NCI-H446 (cell line): ENCODE data around the gene C12orf75.
"Not testable (repeated sequence)": the region's sequence is repeated elsewhere in the genome, so short reads cannot be mapped to it uniquely, and the experiment has no call there.

Experiments
- DNase-seq, 2 experiments: peaks; one replicate each; lab custom pipeline; 2025; lab: John Stamatoyannopoulos, UW

Gene C12orf75

DNA sequence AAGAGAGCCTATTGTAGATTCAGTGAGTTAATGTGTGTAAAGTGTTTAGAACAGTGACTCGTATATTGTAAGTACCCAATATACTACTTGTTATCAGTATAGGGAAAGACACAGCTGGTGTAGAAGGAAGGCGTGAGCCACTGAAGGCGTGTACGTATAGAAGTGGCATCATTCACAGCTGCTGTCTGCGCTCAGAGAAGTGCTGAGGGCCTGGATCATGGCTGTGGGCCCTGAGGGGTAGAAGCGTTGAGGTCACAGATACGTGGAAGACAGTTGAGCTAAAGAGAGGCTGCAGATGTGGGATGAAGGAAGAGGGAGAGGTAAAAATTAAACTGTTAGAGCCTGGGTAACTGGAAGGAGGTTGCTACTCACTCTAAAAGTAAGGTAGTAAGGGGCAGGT lies 5.9 kb downstream of the C12orf75 start:
- no peak for DNase-seq

DNA sequence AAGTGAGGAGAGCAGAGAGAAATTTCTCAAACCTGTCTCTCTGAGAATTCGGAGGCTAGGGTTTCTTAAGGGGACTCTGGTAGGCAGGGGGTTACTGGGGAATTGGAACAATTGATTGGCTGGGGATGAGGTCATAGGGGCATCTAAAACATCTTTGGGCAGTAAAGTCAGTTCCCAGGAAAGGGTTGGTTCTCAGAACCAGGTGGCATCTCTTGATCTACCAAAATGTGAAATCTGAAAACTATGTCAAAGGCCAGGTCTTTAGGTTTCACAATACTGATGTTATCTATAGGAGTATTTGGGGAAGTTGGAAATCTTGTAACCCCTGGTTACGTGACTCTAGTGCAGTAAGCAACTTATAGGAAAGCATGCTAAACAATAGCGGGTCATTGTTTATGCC lies 6.9 kb downstream of the C12orf75 start:
- no peak for DNase-seq

- no peak for DNase-seq
Observed at GRCh38 chr12:105338966-105339365, 8.5 kb downstream of the C12orf75 start.

- DNase-seq = no peak
Observed at GRCh38 chr12:105341010-105341409, 10.5 kb downstream of the C12orf75 start.

GRCh38 chr12:105341620-105342019 lies 11.1 kb downstream of the C12orf75 start:
- DNase-seq = not testable (repeated sequence)

DNA sequence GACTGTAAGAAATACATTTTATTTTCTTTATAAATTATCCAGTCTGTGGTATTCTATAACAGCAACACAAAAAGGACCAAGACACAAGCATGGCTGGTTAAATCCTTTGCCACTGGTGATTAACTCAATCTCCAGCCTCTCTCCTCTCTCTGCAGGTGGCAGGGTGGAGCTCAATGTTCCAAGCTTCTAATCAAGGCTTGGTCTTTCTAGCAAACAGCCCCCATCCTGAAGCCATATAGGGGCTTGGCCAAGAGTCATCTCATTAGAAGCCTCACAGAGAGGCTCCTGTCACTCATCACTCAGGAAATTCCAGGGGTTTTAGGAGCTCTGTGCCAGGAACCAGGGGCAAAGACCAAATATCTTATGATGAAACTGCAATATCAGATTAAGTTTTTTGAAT lies 12.0 kb downstream of the C12orf75 start:
- DNase-seq = peak in 1 of 2 experiments; percentile 7

- DNase-seq = no peak
Observed at GRCh38 chr12:105343836-105344235, 13.3 kb downstream of the C12orf75 start.

DNA sequence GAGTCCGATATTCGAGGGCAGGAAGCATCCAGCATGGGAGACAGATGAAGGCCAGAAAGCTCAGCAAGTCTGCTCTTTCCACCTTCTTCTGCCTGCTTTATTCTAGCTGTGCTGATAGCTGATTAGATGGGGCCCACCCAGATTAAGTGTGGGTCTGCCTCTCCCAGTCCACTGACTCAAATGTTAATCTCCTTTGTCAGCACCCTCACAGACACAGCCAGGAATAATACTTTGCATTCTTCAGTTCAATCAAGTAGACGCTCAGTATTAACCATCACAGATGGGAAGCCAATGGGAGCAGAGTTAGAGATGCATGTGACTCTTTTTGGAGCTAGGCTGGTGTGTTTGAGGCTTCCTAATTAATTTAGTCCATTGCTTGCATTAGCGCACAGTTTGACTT lies 17.0 kb downstream of the C12orf75 start:
- no peak for DNase-seq

DNA sequence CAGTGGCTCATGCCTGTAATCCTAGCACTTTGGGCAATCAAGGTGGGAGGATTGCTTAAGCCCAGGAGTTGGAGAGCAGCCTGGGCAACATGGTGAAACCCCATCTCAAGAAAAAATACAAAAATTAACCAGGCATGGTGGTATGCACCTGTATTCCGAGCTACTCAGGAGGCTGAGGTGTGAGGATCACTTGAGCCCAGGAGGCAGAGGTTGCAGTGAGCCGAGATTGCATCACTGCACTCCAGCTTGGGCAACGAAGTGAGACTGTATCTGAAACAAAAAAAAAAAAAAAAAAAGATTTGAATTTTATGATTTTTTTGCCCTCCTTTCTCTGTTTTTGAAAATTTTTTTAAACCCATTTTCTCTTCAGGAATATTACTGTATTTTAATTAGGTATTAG lies 17.7 kb downstream of the C12orf75 start:
- no peak for DNase-seq

DNA sequence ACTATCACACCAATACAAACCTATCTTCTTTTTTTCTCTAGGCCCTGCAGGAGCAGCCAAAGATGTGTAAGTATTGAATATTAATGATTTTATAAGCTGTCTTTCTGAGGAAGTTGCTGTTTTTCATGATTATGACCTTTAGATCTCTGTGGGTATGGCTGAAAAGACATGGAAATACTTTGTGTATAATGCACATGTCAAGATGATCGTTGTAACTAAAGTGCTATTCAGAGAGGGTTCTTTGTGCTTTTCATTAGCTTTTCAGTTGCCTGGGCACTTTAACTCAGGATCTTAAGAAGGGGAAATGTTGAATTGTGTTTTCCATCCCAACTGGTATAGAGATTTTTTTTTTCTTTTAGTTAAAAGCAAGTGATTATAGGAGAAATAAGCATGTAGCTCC lies 18.1 kb downstream of the C12orf75 start:
- DNase-seq = no peak

DNA sequence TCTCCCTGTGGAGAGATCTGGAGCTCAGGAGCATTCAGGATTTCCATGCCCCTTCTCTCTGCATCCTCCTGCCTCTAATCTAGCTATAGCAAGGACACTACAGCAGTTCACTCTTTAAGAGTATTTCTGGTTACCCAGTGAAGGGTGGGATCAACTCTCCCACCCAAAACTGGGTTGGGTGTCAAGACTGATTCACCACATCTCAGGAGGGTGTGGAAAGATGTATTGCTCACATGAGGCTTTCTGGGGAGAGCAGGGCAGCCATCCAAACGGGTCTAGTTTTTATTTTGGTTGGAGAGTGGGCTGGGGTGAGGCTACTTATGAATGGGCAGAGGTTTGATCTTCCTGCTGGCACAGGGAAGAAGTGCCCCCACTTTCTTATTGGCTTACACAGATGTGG lies 18.6 kb downstream of the C12orf75 start:
- DNase-seq = no peak

DNA sequence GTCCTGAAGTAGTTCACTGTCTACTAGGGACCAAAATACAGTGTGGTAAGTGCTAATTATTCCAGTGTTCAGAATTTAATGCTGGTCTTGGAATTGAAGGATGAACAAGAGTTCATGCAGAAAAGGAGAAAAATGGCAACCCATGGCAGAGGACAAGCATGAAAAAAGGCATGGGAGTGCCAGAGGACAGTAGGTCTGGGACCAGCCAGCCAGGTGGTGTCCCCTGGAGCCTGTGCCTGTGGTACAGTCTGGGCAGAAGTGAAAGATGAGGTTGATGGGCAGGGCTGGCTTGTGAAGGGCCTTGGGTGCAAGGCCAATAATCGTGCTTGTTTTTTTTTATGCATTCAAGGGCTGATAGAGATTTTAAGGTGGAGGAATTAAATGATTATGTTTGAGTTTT lies 21.0 kb downstream of the C12orf75 start:
- no peak for DNase-seq

DNA sequence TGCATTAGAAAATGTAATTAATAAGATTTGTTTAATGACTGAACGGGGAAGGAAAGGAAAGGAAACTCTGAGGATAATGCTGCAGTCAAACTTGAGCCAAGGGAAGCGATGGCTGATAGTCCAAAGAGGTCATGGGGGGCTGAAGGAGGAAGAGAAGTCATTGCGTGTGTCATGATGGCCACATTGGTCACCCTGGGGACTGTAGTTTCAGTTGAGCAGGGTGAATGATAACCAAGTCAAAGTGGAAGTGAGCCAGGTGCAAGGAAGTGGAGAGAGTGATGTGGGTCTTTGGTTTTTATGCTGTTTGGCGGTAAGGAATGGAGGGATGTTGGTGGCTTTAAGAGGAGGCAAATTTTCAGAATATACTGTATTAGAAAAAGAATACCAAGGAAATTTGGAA lies 21.6 kb downstream of the C12orf75 start:
- no peak for DNase-seq

DNA sequence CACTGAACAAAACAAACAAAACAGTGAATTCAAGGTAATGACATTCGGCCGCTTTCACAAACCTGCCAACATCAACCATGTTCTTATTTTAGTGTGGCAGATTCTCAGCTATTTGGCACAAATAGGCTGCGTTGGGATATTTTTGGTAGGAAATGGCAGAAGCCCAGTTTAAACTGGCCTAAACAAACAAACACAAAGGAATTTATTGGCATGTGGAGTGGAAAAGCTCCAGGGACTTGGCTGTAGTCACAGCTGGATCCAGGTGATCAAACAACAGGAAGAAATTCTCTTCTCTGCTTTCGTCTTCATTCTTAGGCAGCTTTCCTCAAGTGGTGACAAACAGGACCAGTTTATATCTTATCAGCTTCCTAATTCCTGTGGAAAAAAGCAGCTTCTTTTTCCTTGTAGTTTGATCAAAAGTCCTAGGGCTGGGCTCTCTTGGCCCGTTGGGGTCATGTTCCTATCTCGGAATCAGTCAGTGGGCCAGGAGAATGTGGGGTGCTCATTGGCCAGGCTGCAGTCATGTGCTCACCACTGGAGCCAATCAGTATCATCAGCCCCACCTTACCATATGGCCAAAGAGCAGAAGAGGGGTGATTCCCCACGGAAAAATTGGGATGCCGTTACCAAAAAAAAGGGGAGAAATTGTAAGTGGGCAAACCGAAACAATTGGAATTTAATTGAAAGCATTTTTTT lies 22.6 kb downstream of the C12orf75 start:
- DNase-seq = peak in 1 of 2 experiments; percentile 5

GRCh38 chr12:105355752-105356151 lies 25.3 kb downstream of the C12orf75 start:
- no peak for DNase-seq

GRCh38 chr12:105357162-105357691 lies 26.7 kb downstream of the C12orf75 start:
- no peak for DNase-seq

- DNase-seq = no peak
Observed at GRCh38 chr12:105358789-105359188, 28.3 kb downstream of the C12orf75 start.

- DNase-seq = no peak
Observed at GRCh38 chr12:105359856-105360255, 29.4 kb downstream of the C12orf75 start.

- no peak for DNase-seq
Observed at GRCh38 chr12:105363890-105364289, 33.4 kb downstream of the C12orf75 start.

DNA sequence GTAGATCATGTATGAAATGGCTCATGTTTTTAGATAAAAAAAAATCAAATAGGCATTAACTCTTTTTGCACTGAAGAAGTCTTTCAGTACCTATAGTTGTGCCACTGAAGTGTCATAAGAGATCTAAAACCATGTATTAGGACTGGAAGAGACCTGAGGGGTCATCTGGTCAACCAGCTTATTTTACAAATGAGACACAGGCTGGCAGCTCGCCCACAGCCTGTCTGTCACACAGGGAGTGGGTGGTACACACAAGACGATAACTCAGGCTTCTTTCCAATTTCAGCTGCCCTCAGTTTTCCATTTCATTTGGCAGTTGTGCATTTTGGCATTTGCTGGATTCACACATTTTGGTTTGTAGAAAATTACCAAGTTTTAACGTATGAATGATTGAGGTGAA lies 34.7 kb downstream of the C12orf75 start:
- DNase-seq = peak in 1 of 2 experiments; percentile 45

DNA sequence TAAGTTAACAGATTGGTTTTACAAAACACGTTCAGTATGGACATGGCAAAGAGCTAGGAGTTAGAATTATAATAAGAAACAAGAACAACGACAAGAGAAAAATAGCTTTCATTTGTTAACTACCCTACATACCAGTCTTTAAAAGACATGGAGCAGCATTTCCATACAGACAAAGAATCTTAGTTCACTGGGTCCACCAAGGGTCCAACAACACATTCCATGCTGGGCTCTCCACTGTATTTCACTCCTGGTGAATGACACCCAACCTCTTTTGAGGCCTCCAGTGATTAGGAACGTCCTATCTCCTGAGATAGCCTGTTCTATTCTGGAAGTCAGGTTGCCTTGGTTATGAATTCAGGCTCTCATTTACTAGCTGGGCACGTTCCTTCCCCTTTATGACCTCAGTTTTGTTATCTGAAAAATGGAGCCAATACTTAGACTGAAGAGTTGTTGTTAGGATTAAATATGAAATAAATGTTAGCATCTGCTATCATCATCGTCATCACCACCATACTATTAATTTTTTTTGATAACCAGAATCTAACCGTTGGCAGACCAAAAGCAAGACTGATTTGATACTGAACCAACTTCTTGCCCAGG lies 37.7 kb downstream of the C12orf75 start:
- no peak for DNase-seq

DNA sequence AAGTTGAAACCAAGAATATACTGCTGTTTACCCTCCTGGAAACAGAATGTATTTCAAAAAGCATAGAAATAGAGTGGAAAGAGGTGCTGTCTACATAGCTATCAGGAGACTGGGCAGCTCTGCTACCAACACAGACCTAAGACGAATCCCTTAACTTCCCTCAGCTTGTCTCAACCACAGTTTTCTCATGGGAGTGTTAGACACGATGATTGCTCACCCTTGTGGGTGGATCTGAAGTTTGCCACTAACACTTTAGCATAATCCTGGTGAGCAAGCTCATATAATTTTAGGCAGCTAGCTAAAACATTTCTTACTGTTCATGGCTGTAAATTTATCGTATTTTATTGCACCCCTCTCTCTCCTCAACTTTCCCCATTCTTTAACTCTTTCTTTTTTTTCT lies 38.5 kb downstream of the C12orf75 start:
- no peak for DNase-seq

DNA sequence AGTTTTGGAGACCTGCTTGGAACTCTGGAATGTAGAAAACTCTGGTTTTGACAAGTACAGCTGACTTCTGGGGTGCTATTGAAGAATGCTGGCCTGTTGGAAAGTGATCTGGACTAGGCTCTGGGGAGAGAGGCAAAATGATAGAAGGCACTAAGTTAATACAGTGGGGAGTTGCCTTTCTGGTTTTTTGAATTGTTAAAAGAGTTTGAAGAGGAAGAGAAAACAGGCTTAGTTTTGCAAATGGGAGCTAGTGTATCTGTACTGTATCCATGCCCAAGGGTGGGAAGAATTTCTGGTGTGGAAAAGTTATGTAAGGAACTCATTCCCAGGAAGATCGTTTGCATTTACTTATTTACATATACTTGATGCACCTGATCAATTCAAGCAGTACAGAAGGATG lies 43.8 kb downstream of the C12orf75 start:
- DNase-seq = no peak

- no peak for DNase-seq
Observed at GRCh38 chr12:105377077-105377476, 46.6 kb downstream of the C12orf75 start.
